Left cardiac atrium (tissue), 4 donors: ENCODE data around the gene HNRNPA1L2. TPM values are rescaled to one million over a fixed set of nuclear protein-coding genes. Genes with fewer than 3 reads are reported as not detected.
"Not testable (repeated sequence)": the region's sequence is repeated elsewhere in the genome, so short reads cannot be mapped to it uniquely, and the experiment has no call there.

Experiments
- ATAC-seq, 2 donors: fragments of 200-7000 bp; cut with Tn5 transposase; one replicate each; pipeline ENCODE4 v1.9.1; 2020; ENCODE audit warnings: mild to moderate bottlenecking in 2 of 2, moderate library complexity in 2 of 2
- DNase-seq: peaks from one replicate; pipeline ENCODE4 v3.0.0-alpha.2; 2020
- intact Hi-C, 2 donors: fragments of 100-400 bp; cut with DNase I; formaldehyde crosslinking; loops; one replicate each; pipeline versions ENCODE4 v1.14.1 to v1.15.1; 2022 to 2023
- total RNA-seq, 2 donors: library from RNA; stranded (reverse); fragmentation: NEBNext Ultra II Directional; extraction: Animal tissue kit (Norgen Biotek cat#: 25700); gene quantifications; one replicate each; pipeline ENCODE4 v1.2.1, GENCODE V29; 2021
- donor health status: DM: no; HTN: yes; CAD: no.
- donor health status: DM: no; HTN: yes; CAD: no; lungs with severe emphysema.
- donor health status: DM: yes; HTN: yes; CAD: no.
- donor health status: Dilated cardiomyopathy.

Gene HNRNPA1L2
- total RNA-seq, 2 donors from 2014 or later: 3.6 to 4.3 TPM

GRCh38 chr13:52631083-52631690, 11.0 kb upstream of the HNRNPA1L2 start:
- DNase-seq, intact Hi-C loops, ATAC-seq: not testable (repeated sequence)

GRCh38 chr13:52638666-52639328, 3.4 kb upstream of the HNRNPA1L2 start:
- ATAC-seq (no peak), DNase-seq (no peak)
- intact Hi-C loops: no loop called here

- DNase-seq (no peak), ATAC-seq (no peak)
- intact Hi-C loops: no loop called here
Measured at GRCh38 chr13:52644108-52644507, 1.9 kb downstream of the HNRNPA1L2 start.

GRCh38 chr13:52646967-52647366, 4.7 kb downstream of the HNRNPA1L2 start:
- no peak for DNase-seq
- intact Hi-C loops: no loop called here
- ATAC-seq: no peak

GRCh38 chr13:52650731-52651130, 8.5 kb downstream of the HNRNPA1L2 start:
- DNase-seq (no peak), ATAC-seq (no peak)
- intact Hi-C loops: no loop called here

GRCh38 chr13:52651897-52652195, 9.6 kb downstream of the HNRNPA1L2 start:
- intact Hi-C loops: loop anchor here in 1 of 2 donors (2.0 kb wide), 1 partner anchor 35 kb away; no protein-coding TSS in a partner anchor
- ATAC-seq: peak; percentile 20 to 66
- DNase-seq: no peak

GRCh38 chr13:52652196-52652979, 10.2 kb downstream of the HNRNPA1L2 start, which contains the start of gene SUGT1:
Gene SUGT1, plus strand, starts transcription at chr13:52652836. Its CDS starts 85 bp downstream, at chr13:52652921.
- ATAC-seq: peak; percentile 99
- peak; percentile 98 for DNase-seq
- intact Hi-C loops: loop anchor here in 1 of 2 donors (2.0 kb wide), 1 partner anchor 36 kb away; no protein-coding TSS in a partner anchor

GRCh38 chr13:52652980-52653303, 10.7 kb downstream of the HNRNPA1L2 start:
- DNase-seq: no peak
- peak; percentile 8 to 30 for ATAC-seq
- intact Hi-C loops: loop anchor here in 1 of 2 donors (2.0 kb wide), 1 partner anchor 36 kb away; no protein-coding TSS in a partner anchor

- DNase-seq (no peak), ATAC-seq (no peak)
- intact Hi-C loops: no loop called here
Measured at GRCh38 chr13:52659340-52659739, 17.1 kb downstream of the HNRNPA1L2 start.

- DNase-seq (no peak), ATAC-seq (no peak)
- intact Hi-C loops: no loop called here
Measured at GRCh38 chr13:52664272-52664671, 22.0 kb downstream of the HNRNPA1L2 start.

- DNase-seq (no peak), ATAC-seq (no peak)
- intact Hi-C loops: no loop called here
Measured at GRCh38 chr13:52665325-52665724, 23.1 kb downstream of the HNRNPA1L2 start.

GRCh38 chr13:52669677-52670076, 27.4 kb downstream of the HNRNPA1L2 start:
- ATAC-seq (no peak), DNase-seq (no peak)
- intact Hi-C loops: loop anchor here in 1 of 2 donors (10.0 kb wide), 1 partner anchor 165 kb away; no protein-coding TSS in a partner anchor

- DNase-seq (no peak), ATAC-seq (no peak)
- intact Hi-C loops: loop anchor here in 1 of 2 donors (10.0 kb wide), 1 partner anchor 164 kb away; no protein-coding TSS in a partner anchor
Measured at GRCh38 chr13:52670726-52671125, 28.5 kb downstream of the HNRNPA1L2 start.

- ATAC-seq: no peak
- no peak for DNase-seq
- intact Hi-C loops: loop anchor here in 1 of 2 donors (10.0 kb wide), 1 partner anchor 161 kb away; no protein-coding TSS in a partner anchor
Measured at GRCh38 chr13:52673465-52673864, 31.2 kb downstream of the HNRNPA1L2 start.

- ATAC-seq (no peak), DNase-seq (no peak)
- intact Hi-C loops: loop anchor here in 1 of 2 donors (10.0 kb wide), 1 partner anchor 157 kb away; no protein-coding TSS in a partner anchor
Measured at GRCh38 chr13:52677823-52678222, 35.6 kb downstream of the HNRNPA1L2 start.

GRCh38 chr13:52685806-52686205, 43.6 kb downstream of the HNRNPA1L2 start:
- DNase-seq, ATAC-seq, intact Hi-C loops: not testable (repeated sequence)

- ATAC-seq (no peak), DNase-seq (no peak)
- intact Hi-C loops: no loop called here
Measured at GRCh38 chr13:52686376-52686775, 44.1 kb downstream of the HNRNPA1L2 start.
